Fibroblast of skin of left biceps (primary cell): ENCODE data around the gene CAMKMT.
A peak's percentile ranks its signal among the peaks of the same experiment; 100 is the strongest.
"Not testable (repeated sequence)": the region's sequence is repeated elsewhere in the genome, so short reads cannot be mapped to it uniquely, and the experiment has no call there.

Experiments
- DNase-seq, 2 experiments: peaks; one replicate each; pipeline ENCODE4 v3.0.0-alpha.2; 2013; ENCODE audit warnings: low read depth in 2 of 2

The CAMKMT gene

DNA sequence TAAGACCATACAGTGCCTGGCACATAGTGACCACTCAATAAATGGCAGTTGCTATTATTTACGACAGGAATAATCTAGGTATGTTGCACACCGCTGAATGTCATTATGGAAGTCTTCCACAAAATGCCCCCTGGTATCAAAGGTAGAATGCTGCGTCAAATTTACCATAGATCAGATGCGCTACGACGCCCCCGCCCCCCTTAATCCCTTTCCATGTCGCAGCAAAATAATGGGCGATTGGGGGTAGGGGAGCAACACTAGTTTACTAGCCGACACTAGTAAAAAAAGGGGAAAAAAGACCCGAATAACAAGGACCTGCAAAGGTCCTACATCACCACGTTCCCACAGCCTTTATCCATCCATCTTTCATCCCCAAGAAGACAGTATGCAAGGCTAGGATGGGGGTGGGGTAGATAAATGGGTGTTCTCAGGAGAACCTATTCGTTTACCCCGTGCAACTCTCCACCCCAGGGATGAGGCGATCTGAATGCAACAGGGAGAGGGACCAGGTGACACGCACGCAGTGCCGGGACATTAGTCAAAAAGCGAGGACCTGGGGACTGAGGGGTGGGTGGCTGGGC is 908 bp upstream of the CAMKMT start:
- no peak for DNase-seq

DNA sequence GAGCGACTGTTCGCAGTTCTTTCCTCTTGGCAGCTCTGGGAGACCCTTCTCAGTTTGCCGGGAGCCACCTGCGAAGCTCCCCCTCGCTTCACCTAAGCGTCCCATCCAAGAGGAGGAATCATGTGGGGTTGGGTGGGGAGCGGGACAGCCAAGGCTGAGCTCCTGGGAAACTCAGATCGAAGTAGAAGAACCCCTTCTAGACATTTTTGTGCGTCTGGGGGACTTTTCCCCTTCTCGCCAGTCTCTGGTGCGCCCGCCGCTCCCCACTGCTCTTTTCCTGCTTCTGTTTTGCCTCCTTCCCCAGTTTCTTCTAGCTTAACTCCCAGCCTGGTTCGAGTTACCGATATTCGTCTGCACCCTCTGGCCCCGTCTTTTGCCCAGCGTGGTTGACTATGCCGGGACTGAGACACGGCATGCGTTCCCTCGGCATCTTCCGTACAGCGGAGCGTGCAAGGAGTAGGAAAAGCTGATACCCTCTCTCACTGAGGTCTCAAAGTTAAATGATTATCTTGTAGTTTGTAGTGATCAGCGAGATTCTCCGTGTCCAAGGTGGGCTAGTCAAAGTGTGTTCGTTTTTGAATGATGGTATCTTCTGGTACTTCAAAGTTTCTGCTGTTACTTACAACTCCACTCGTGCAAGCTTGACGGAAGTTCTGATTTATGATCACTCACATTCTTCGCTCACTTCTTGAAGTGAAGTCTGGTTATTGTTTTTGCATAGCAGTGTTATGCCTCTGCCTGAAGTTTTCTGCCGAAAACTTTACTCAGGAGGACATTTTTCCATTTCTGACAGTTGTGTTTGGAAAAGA is 664 bp downstream of the CAMKMT start:
- DNase-seq = no peak

- no peak for DNase-seq
These were observed 2.9 kb downstream of the CAMKMT start for GRCh38 chr2:44364604-44365003.

DNA sequence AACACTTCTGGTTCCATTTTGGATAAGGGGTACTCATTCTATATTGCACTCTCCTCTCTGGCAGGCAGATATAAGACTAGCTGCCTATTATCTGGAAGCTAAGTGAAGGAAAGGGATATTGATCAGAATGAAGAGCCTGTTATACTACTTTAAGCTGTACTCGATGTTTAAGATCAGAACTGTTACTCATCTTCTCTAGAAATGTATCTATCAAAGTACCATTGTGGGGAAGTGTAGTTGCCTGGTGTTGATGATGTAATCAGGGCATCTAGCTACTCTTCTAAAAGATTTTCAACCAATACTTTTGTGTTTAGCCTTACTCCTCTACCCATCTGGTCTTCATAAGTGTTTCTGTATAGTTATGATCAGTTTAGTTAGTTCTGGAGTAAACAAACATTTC is 5.8 kb downstream of the CAMKMT start:
- DNase-seq = no peak

- DNase-seq = no peak
These were observed 7.6 kb downstream of the CAMKMT start for GRCh38 chr2:44369392-44369791.

- no peak for DNase-seq
These were observed 9.7 kb downstream of the CAMKMT start for GRCh38 chr2:44371445-44371844.

DNA sequence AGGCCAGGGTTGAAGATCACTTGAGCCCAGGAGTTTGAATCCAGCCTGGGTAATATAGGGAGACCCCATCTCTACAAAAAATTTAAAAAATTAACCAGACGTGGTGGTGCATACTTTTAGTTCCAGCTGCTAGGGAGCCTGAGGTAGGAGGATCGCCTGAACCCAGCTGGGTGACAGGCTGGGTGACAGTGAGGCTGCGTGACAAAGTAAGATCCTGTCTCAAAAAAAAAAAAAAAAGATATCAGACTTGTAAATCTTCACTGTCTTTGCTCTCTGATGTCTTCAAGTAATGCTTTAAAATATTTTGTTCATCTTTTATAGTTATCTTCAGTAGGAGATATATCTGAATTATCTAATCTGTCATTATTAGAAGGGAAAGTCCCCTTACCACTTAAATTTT is 10.5 kb downstream of the CAMKMT start:
- DNase-seq = no peak

- DNase-seq = no peak
These were observed 15.7 kb downstream of the CAMKMT start for GRCh38 chr2:44377486-44377885.

DNA sequence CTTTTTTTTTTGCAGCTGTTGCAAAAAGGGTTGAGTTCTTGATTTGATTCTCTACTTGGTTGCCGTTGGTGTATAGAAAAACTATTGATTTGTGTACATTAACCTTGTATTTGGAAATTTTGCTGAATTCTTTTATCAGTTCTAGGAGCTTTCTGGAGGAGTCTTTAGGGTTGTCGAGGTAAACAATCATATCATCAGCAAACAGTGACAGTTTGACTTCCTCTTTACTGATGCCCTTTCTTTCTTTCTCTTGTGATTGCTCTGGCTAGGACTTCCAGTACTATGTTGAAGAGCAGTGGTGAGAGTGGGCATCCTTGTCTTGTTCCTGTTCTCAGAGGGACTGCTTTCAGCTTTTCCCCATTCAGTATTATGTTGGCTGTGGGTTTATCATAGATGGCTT is 23.5 kb downstream of the CAMKMT start:
- not testable (repeated sequence) for DNase-seq

GRCh38 chr2:44388877-44389276 is 27.1 kb downstream of the CAMKMT start:
- DNase-seq = no peak

DNA sequence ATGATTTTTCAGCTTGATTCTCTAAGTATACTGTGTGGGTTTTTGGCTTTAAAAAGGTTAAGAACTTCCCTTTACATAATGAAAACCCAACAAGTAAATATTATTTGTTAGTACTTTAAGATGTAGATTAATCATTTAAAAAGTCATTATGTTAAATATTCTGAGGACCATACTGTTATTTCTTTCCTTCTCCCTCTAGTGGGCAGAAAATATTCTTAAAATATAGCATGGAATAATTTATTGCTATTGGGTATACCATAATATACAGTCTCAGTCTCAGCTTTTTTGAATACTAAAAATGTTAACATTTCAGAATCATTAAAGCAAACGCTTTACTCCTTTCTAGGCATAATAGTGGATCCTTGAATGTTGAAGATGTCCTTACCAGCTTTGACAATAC is 28.1 kb downstream of the CAMKMT start:
- DNase-seq = no peak

- no peak for DNase-seq
These were observed 30.7 kb downstream of the CAMKMT start for GRCh38 chr2:44392338-44392943.

DNA sequence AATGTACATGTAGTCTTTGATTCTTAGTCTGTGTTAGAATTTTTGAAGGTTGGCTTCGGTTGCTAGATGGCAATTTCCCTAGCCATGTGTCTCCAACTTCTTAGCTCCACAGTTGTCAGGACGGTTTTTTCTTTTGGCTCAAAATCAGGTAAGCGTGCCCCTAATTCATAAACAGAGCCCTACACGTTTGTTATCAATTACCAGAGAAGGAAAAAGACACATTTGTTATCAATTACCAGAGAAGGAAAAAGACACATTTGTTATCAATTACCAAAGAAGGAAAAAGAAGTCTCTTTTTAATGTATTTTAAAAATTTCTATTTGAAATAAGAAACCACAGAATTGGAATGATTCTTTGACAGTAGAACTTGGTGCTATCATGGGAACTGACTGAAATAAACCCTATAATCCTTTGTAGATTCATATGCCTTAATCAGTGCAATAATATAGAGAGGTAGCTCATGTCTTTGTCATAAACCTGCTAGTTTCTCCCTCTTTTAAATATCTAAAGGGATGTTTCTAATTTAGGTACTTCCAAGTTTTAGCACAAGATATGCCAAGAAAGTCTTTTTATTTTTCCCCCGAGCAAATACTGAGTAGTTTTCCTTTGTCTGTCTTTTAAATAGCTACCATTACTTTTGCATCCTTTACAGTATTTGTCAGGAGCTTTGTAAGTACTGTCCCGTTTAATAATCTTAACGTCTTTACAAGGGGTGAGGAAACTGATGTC is 35.9 kb downstream of the CAMKMT start:
- peak; percentile 12 to 17 for DNase-seq

DNA sequence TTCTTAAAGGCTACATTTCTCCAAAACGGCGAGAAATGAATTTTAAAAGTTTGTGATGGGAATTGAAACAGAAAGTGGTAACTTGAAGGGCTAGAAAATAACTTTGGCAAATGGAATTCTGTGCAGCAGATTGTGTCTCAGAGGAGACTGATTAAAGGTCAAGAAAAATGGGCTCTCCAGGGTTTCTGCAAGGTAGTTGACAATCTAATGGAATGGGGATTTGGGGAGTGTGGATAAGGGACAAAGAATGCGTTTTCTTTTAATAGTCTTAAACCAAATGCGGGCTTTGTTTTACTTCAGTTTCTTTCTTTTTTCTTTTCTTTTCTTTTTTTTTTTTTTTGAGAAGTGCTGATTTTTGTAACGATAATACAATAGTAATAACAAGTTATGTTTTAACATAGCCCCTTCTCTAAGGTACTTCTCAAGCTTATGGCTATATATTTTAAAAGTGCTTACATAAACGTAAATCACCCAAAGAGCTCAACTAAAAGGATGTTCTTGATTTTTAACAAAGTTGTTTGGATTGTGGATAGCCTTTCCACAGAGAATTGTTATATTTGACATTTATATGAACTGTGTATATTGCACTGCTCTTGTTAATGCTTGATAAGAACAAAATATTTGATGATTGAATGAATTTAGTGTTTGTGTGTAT is 36.6 kb downstream of the CAMKMT start:
- no peak for DNase-seq

GRCh38 chr2:44420725-44421124 is 59.0 kb downstream of the CAMKMT start:
- DNase-seq = no peak

DNA sequence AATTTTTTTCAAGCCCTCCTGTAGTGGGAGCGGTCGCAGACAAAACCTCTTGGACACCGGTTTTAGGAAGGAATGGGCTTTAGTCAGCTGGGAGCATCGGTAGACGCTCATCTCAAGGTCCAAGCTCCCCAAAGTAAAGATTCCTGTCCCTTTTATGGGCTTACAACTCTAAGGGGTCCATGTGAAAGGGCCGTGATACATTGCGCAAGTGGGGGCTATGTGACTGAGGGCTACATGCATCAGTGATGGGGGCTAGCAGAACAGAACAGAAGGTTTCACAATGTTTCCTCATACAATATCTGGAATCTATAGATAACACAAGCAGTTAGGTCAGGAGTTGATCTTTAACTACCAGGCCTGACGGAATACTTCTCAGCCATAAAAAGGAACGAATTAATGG is 62.5 kb downstream of the CAMKMT start:
- no peak for DNase-seq

GRCh38 chr2:44429034-44429433 is 67.3 kb downstream of the CAMKMT start:
- peak in 1 of 2 experiments; percentile 0 for DNase-seq

DNA sequence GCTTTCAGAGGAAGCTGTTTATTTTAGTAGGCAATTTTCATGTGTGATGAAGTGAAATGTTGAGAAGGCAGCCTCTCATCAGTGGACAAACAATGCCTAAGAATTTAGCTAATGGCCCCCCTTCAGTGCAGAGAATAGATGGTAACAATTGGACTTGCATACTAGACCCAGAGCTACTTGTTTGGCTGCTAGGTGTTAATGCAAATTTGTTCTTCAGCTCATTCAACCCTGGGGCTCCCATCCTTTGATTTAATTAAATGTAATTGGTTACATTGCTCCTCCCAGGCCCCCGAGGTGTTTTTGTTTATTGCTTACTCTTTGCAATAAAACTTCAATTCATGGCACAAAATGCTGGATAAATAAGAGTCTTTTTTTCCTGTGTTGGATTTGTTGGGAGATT is 68.6 kb downstream of the CAMKMT start:
- DNase-seq = no peak

DNA sequence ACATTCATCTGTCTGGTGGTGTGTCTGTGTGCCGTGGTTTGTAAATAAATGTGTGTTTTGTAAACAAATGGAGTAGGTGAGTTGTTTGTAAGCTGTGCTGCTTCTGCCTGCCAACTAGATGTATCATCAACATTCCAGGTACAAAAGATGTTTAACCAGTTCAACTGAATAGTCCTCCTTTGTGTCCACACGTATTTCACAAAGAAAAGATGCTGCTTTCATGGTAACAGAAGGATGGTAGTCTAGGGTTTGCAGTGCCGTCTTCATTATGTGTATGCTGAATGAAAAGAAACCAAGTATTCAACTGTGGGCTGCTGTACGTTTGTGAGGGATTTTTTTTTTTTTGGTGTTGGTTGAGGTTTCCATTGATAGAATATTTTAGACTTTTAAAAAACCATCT is 72.1 kb downstream of the CAMKMT start:
- DNase-seq = no peak

- DNase-seq = no peak
These were observed 79.5 kb downstream of the CAMKMT start for GRCh38 chr2:44441200-44441599.

DNA sequence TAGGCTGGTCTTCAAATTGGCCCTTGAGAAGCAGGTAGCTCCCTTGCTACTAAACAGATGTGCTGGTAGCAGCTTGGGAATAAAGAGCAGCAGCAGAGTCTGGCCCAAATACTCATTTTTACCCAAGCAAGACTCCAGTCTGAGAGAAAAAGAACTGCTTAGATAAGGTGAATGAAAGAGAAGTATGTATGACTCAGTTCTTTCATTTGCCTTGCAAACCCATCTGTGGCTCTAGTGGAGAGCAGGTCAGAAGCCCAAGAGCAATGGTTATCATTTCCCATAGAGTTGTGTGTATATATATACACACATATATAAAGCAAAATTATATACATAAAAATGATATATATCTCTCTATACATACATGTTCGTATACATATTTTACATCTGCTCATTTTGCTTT is 80.3 kb downstream of the CAMKMT start:
- no peak for DNase-seq

DNA sequence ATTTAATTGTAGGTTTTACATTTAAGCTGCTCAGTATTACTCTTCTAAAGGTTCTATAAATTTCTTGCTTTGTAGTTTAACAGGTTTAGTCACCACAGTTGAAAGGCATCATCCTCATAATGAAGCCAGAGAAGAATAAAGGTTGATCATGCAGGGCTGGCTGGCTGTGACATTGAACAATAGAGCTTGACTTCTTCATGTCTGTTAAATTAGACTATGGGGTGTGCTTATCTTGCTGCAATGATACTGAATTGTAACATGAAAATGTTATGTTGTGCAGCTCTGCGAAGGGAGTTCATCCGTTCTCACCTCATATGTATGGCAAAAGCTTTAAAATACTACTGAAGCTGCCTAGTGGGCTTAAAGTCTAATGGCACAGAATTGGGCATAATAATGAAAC is 81.8 kb downstream of the CAMKMT start:
- no peak for DNase-seq
